ENCODE measurements around the gene PCDHGB1. TPM values are rescaled to one million over a fixed set of nuclear protein-coding genes. Genes with fewer than 3 reads are reported as not detected.
"Not testable (repeated sequence)": the region's sequence is repeated elsewhere in the genome, so short reads cannot be mapped to it uniquely, and the experiment has no call there.

PCDHGB1 gene
- total RNA-seq, 1 experiment from 2014 or later, result not detected

DNA sequence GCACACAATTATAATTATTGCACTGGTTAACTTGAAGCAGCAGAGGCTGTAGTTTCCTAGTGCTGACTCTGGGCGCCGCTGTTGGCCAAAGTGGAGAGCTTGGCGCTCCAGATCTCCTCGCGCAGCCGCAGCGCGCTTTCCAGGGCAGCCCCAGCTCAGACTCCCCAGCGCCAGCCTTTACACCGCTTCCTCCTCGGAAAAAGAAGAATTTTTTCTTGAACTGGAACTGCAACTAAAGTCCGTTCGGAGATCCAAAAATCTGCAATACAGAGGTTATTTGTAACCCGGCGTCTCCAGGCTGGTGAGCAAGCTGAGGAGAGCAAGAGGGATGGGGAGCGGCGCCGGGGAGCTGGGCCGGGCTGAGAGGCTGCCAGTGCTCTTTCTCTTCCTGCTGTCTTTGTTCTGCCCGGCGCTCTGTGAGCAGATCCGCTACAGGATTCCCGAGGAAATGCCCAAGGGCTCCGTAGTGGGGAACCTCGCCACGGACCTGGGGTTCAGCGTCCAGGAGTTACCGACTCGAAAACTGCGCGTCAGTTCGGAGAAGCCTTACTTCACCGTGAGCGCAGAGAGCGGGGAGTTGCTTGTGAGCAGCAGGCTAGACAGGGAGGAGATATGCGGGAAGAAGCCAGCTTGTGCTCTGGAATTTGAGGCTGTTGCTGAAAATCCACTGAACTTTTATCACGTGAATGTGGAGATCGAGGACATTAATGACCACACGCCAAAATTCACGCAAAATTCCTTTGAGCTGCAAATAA is 37.8 kb downstream of the PCDHGB1 start, which contains the start of gene PCDHGB4:
Gene PCDHGB4, plus strand, starts transcription at position 142 of the 755 bp plus-strand sequence. Its CDS starts 187 bp downstream, at position 329.
- H3K27me3 ChIP-seq (ENCODE audit: control insufficient read depth, insufficient read depth, low read length); H3K36me3 ChIP-seq (replicated peaks; ENCODE audit: control insufficient read depth, insufficient read depth, low read length): not testable (repeated sequence)
- peak; percentile 50 for DNase-seq
- peak within 1 kb of the TSS; percentile 41; the same call in 1 of the 2 replicates for H3K4me3 ChIP-seq (ENCODE audit: insufficient read depth, low read depth, low read length)

DNA sequence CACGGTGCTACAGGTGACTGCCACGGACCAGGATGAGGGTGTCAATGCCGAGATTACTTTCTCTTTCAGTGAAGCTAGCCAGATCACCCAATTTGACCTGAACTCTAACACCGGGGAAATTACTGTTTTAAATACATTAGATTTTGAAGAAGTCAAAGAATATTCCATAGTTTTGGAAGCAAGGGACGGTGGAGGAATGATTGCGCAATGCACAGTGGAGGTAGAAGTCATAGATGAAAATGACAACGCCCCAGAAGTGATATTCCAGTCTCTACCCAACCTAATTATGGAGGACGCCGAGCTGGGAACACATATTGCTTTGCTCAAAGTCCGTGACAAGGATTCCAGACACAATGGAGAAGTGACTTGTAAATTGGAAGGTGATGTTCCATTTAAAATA is 38.8 kb downstream of the PCDHGB1 start:
- H3K4me3 ChIP-seq (ENCODE audit: insufficient read depth, low read depth, low read length), result no peak overlapping the region
- no peak for DNase-seq

DNA sequence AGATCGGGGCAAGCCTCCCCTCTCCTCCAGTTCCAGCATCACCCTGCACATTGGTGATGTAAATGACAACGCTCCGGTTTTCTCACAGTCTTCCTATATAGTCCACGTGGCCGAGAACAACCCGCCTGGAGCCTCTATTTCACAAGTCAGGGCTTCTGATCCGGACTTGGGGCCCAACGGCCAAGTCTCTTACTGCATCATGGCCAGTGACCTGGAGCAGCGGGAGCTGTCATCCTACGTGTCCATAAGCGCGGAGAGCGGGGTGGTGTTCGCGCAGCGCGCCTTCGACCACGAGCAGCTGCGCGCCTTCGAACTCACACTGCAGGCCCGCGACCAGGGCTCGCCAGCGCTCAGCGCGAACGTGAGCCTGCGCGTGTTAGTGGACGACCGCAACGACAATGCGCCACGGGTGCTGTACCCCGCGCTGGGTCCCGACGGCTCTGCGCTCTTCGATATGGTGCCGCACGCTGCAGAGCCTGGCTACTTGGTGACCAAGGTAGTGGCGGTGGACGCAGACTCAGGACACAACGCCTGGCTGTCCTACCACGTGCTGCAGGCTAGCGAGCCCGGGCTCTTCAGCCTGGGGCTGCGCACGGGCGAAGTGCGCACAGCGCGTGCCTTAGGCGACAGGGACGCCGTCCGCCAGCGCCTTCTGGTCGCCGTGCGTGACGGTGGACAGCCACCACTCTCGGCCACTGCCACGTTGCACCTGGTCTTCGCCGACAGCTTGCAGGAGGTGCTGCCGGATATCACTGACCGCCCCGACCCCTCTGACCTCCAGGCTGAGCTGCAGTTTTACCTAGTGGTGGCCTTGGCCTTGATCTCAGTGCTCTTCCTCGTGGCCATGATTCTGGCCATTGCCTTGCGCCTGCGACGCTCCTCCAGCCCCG is 39.5 kb downstream of the PCDHGB1 start:
- Histone ChIP-seq H3K27me3 (ENCODE audit: control insufficient read depth, insufficient read depth, low read length) (no peaks in the 10 kb centered on the region), H3K4me3 (ENCODE audit: insufficient read depth, low read depth, low read length) (no peak overlapping the region), H3K36me3 (replicated peaks; ENCODE audit: control insufficient read depth, insufficient read depth, low read length) (no peaks in the 10 kb centered on the region)
- no peak for DNase-seq

More for the DNA sequence above, 38.8 kb downstream of the PCDHGB1 start:
- Histone ChIP-seq H3K27me3 (ENCODE audit: control insufficient read depth, insufficient read depth, low read length) (no peaks in the 10 kb centered on the region), H3K36me3 (replicated peaks; ENCODE audit: control insufficient read depth, insufficient read depth, low read length) (no peaks in the 10 kb centered on the region)

DNA sequence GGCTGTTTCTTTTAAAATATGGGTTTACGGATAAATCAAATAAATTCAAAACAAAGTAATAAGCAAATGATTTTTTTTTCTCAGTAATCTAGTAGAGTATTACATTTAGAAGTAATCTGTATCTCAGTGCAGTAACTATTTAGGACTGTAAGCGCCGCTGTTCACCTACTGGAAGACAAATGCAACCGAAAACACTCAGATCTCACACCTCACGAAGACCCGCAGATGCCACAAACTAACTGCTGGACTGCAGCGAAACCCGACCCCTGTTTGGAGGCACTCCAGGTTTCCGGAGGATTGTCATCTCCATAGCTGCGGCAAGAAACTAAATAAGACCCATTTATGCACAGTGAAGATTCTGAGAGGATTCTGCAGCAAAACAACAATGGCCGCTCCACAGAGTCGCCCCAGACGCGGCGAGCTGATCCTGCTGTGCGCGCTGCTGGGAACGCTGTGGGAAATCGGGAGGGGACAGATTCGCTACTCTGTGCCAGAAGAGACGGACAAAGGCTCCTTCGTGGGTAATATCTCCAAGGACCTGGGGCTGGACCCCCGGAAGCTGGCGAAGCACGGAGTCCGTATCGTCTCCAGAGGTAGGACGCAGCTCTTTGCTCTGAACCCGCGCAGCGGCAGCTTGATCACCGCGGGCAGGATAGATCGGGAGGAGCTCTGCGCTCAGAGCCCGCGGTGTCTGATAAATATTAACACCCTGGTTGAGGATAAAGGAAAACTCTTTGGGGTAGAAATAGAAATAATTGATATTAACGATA is 42.7 kb downstream of the PCDHGB1 start, which contains the start of gene PCDHGA8:
Gene PCDHGA8, plus strand, starts transcription at position 205 of the 770 bp plus-strand sequence. Its CDS starts 181 bp downstream, at position 386.
- DNase-seq, result no peak
- Histone ChIP-seq H3K36me3 (replicated peaks; ENCODE audit: control insufficient read depth, insufficient read depth, low read length) (no peaks in the 10 kb centered on the region), H3K4me3 (ENCODE audit: insufficient read depth, low read depth, low read length) (no peak within 1 kb of the TSS), H3K27me3 (ENCODE audit: control insufficient read depth, insufficient read depth, low read length) (no peaks in the 10 kb centered on the region)

DNA sequence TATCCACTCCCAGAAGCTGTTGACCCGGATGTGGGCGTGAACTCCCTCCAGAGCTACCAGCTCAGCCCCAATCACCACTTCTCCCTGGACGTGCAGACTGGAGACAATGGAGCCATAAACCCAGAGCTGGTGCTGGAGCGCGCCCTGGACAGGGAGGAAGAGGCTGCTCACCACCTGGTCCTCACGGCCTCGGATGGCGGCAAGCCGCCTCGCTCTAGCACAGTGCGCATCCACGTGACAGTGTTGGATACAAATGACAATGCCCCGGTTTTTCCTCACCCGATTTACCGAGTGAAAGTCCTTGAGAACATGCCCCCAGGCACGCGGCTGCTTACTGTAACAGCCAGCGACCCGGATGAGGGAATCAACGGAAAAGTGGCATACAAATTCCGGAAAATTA is 43.4 kb downstream of the PCDHGB1 start:
- DNase-seq, result no peak
- no peak overlapping the region for H3K4me3 ChIP-seq (ENCODE audit: insufficient read depth, low read depth, low read length)
- H3K36me3 ChIP-seq (replicated peaks; ENCODE audit: control insufficient read depth, insufficient read depth, low read length), result no peaks in the 10 kb centered on the region
- no peaks in the 10 kb centered on the region for H3K27me3 ChIP-seq (ENCODE audit: control insufficient read depth, insufficient read depth, low read length)

DNA sequence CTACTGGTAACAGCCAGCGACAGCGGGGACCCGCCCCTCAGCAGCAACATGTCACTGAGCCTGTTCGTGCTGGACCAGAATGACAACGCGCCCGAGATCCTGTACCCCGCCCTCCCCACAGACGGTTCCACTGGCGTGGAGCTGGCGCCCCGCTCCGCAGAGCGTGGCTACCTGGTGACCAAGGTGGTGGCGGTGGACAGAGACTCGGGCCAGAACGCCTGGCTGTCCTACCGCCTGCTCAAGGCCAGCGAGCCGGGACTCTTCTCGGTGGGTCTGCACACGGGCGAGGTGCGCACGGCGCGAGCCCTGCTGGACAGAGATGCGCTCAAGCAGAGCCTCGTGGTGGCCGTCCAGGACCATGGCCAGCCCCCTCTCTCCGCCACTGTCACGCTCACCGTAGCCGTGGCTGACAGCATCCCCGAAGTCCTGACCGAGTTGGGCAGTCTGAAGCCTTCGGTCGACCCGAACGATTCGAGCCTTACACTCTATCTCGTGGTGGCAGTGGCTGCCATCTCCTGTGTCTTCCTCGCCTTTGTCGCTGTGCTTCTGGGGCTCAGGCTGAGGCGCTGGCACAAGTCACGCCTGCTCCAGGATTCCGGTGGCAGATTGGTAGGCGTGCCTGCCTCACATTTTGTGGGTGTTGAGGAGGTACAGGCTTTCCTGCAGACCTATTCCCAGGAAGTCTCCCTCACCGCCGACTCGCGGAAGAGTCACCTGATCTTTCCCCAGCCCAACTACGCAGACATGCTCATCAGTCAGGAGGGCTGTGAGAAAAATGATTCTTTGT is 44.7 kb downstream of the PCDHGB1 start:
- DNase-seq; H3K4me3 ChIP-seq (ENCODE audit: insufficient read depth, low read depth, low read length); H3K27me3 ChIP-seq (ENCODE audit: control insufficient read depth, insufficient read depth, low read length); H3K36me3 ChIP-seq (replicated peaks; ENCODE audit: control insufficient read depth, insufficient read depth, low read length): not testable (repeated sequence)

DNA sequence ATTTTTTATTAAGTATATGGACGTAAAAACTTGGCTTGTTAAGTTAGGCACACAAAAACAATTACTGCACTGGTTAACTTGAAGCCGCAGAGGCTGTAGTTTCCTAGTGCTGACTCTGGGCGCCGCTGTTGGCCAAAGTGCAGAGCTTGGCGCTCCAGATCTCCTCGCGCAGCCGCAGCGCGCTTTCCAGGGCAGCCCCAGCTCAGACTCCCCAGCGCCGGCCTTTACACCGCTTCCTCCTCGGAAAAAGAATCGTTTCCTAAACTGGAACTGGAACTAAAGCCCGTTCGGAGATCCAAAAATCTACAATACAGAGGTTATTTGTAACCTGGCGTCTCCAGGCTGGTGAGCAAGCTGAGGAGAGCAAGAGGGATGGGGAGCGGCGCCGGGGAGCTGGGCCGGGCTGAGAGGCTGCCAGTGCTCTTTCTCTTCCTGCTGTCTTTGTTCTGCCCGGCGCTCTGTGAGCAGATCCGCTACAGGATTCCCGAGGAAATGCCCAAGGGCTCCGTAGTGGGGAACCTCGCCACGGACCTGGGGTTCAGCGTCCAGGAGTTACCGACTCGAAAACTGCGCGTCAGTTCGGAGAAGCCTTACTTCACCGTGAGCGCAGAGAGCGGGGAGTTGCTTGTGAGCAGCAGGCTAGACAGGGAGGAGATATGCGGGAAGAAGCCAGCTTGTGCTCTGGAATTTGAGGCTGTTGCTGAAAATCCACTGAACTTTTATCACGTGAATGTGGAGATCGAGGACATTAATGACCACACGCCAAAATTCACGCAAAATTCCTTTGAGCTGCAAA is 48.1 kb downstream of the PCDHGB1 start, which contains the start of gene PCDHGB5:
Gene PCDHGB5, plus strand, starts transcription at position 192 of the 796 bp plus-strand sequence. Its CDS starts 181 bp downstream, at position 373.
- DNase-seq, result peak; percentile 41
- H3K4me3 ChIP-seq (ENCODE audit: insufficient read depth, low read depth, low read length); H3K36me3 ChIP-seq (replicated peaks; ENCODE audit: control insufficient read depth, insufficient read depth, low read length); H3K27me3 ChIP-seq (ENCODE audit: control insufficient read depth, insufficient read depth, low read length): not testable (repeated sequence)

DNA sequence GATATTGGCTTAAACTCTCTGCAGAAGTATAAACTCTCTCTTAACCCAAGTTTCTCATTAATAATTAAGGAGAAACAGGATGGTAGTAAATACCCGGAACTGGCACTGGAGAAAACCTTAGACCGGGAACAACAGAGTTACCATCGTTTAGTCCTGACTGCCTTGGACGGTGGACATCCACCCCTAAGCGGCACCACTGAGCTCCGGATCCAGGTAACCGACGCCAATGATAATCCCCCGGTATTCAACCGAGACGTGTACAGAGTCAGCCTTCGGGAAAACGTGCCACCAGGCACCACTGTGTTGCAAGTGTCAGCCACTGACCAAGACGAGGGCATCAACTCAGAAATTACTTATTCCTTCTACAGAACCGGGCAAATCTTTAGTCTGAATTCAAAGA is 48.7 kb downstream of the PCDHGB1 start:
- Histone ChIP-seq H3K4me3 (ENCODE audit: insufficient read depth, low read depth, low read length) (no peak overlapping the region), H3K27me3 (ENCODE audit: control insufficient read depth, insufficient read depth, low read length) (no peaks in the 10 kb centered on the region), H3K36me3 (replicated peaks; ENCODE audit: control insufficient read depth, insufficient read depth, low read length) (no peaks in the 10 kb centered on the region)
- peak; percentile 28 for DNase-seq

DNA sequence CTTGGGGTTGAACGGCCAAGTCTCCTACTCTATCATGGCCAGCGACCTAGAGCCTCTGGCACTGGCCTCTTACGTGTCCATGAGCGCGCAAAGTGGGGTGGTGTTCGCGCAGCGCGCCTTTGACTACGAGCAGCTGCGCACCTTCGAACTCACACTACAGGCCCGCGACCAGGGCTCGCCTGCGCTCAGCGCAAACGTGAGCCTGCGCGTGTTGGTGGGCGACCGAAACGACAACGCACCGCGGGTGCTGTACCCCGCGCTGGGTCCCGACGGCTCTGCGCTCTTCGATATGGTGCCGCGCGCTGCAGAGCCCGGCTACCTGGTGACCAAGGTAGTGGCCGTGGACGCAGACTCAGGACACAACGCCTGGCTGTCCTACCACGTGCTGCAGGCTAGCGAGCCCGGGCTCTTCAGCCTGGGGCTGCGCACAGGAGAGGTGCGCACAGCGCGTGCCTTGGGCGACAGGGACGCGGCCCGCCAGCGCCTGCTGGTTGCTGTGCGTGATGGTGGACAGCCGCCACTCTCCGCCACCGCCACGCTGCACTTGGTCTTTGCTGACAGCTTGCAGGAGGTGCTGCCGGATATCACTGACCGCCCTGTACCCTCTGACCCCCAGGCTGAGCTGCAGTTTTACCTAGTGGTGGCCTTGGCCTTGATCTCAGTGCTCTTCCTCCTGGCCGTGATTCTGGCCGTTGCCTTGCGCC is 49.8 kb downstream of the PCDHGB1 start:
- no peak for DNase-seq
- Histone ChIP-seq H3K36me3 (replicated peaks; ENCODE audit: control insufficient read depth, insufficient read depth, low read length) (no peaks in the 10 kb centered on the region), H3K27me3 (ENCODE audit: control insufficient read depth, insufficient read depth, low read length) (no peaks in the 10 kb centered on the region), H3K4me3 (ENCODE audit: insufficient read depth, low read depth, low read length) (no peak overlapping the region)

Other genes with a start within 250 kb of the PCDHGB1 start
- 0.21 and 0.26 TPM in 2 replicates for gene PCDHB3, start 249.6 kb upstream of the PCDHGB1 start, total RNA-seq (2014; rRNA removed; shearing (Covaris generic))
- 0.35 and 0.41 TPM in 2 replicates for gene PCDHB4, start 228.3 kb upstream of the PCDHGB1 start, total RNA-seq (2014; rRNA removed; shearing (Covaris generic))
- gene PCDHB5, start 214.9 kb upstream of the PCDHGB1 start, total RNA-seq (2014; rRNA removed; shearing (Covaris generic)), result 0.07 TPM in 2 replicates
- not detected in 2 replicates for gene PCDHB6, start 200.0 kb upstream of the PCDHGB1 start, total RNA-seq (2014; rRNA removed; shearing (Covaris generic))
- 0.03 TPM in 1 of 2 replicates, not detected in the other for gene PCDHB7, start 177.5 kb upstream of the PCDHGB1 start, total RNA-seq (2014; rRNA removed; shearing (Covaris generic))
- gene PCDHB8, start 172.3 kb upstream of the PCDHGB1 start, total RNA-seq (2014; rRNA removed; shearing (Covaris generic)), result not detected in 2 replicates
- gene PCDHB16, start 167.7 kb upstream of the PCDHGB1 start, total RNA-seq (2014; rRNA removed; shearing (Covaris generic)), result 0.03 and 0.07 TPM in 2 replicates
- not detected in 2 replicates for gene PCDHB9, start 162.9 kb upstream of the PCDHGB1 start, total RNA-seq (2014; rRNA removed; shearing (Covaris generic))
- gene PCDHB10, start 157.7 kb upstream of the PCDHGB1 start, total RNA-seq (2014; rRNA removed; shearing (Covaris generic)), result 0.03 and 0.33 TPM in 2 replicates
- 0.03 and 0.18 TPM in 2 replicates for gene PCDHB11, start 150.5 kb upstream of the PCDHGB1 start, total RNA-seq (2014; rRNA removed; shearing (Covaris generic))
- gene PCDHB12, start 141.4 kb upstream of the PCDHGB1 start, total RNA-seq (2014; rRNA removed; shearing (Covaris generic)), result not detected in 2 replicates
- gene PCDHB13, start 136.2 kb upstream of the PCDHGB1 start, total RNA-seq (2014; rRNA removed; shearing (Covaris generic)), result 0.03 TPM in 1 of 2 replicates, not detected in the other
- gene PCDHB14, start 126.8 kb upstream of the PCDHGB1 start, total RNA-seq (2014; rRNA removed; shearing (Covaris generic)), result 0.10 and 0.26 TPM in 2 replicates
- not detected in 2 replicates for gene PCDHB15, start 104.7 kb upstream of the PCDHGB1 start, total RNA-seq (2014; rRNA removed; shearing (Covaris generic))
- 0.14 TPM in 1 of 2 replicates, not detected in the other for gene SLC25A2, start 46.0 kb upstream of the PCDHGB1 start, total RNA-seq (2014; rRNA removed; shearing (Covaris generic))
- 39.5 and 41.8 TPM in 2 replicates for gene TAF7, start 29.3 kb upstream of the PCDHGB1 start, total RNA-seq (2014; rRNA removed; shearing (Covaris generic))
- gene PCDHGA1, start 19.6 kb upstream of the PCDHGB1 start, total RNA-seq (2014; rRNA removed; shearing (Covaris generic)), result not detected in 2 replicates
- gene PCDHGA2, start 11.3 kb upstream of the PCDHGB1 start, total RNA-seq (2014; rRNA removed; shearing (Covaris generic)), result not detected in 2 replicates
- 0.14 TPM in 1 of 2 replicates, not detected in the other for gene PCDHGA3, start 6.3 kb upstream of the PCDHGB1 start, total RNA-seq (2014; rRNA removed; shearing (Covaris generic))
- gene PCDHGA4, start 4.9 kb downstream of the PCDHGB1 start, total RNA-seq (2014; rRNA removed; shearing (Covaris generic)), result 0.03 TPM in 1 of 2 replicates, not detected in the other
- gene PCDHGB2, start 9.9 kb downstream of the PCDHGB1 start, total RNA-seq (2014; rRNA removed; shearing (Covaris generic)), result 0.03 TPM in 1 of 2 replicates, not detected in the other
- not detected in 2 replicates for gene PCDHGA5, start 14.1 kb downstream of the PCDHGB1 start, total RNA-seq (2014; rRNA removed; shearing (Covaris generic))
- gene PCDHGB3, start 20.1 kb downstream of the PCDHGB1 start, total RNA-seq (2014; rRNA removed; shearing (Covaris generic)), result 0.26 TPM in 1 of 2 replicates, not detected in the other
- gene PCDHGA6, start 23.8 kb downstream of the PCDHGB1 start, total RNA-seq (2014; rRNA removed; shearing (Covaris generic)), result 0.04 TPM in 1 of 2 replicates, not detected in the other
- gene PCDHGA7, start 32.6 kb downstream of the PCDHGB1 start, total RNA-seq (2014; rRNA removed; shearing (Covaris generic)), result not detected in 2 replicates
- gene PCDHGB4, start 37.6 kb downstream of the PCDHGB1 start, total RNA-seq (2014; rRNA removed; shearing (Covaris generic)), result 0.66 and 1.4 TPM in 2 replicates
- 0.22 TPM in 1 of 2 replicates, not detected in the other for gene PCDHGA8, start 42.5 kb downstream of the PCDHGB1 start, total RNA-seq (2014; rRNA removed; shearing (Covaris generic))
- not detected in 2 replicates for gene PCDHGB5, start 47.8 kb downstream of the PCDHGB1 start, total RNA-seq (2014; rRNA removed; shearing (Covaris generic))
- 0.04 and 0.10 TPM in 2 replicates for gene PCDHGA9, start 52.7 kb downstream of the PCDHGB1 start, total RNA-seq (2014; rRNA removed; shearing (Covaris generic))
- gene PCDHGB6, start 57.9 kb downstream of the PCDHGB1 start, total RNA-seq (2014; rRNA removed; shearing (Covaris generic)), result 1.7 and 1.9 TPM in 2 replicates
- 0.35 and 0.78 TPM in 2 replicates for gene PCDHGA10, start 62.9 kb downstream of the PCDHGB1 start, total RNA-seq (2014; rRNA removed; shearing (Covaris generic))
- gene PCDHGB7, start 67.6 kb downstream of the PCDHGB1 start, total RNA-seq (2014; rRNA removed; shearing (Covaris generic)), result 4.4 and 4.6 TPM in 2 replicates
- 0.21 and 0.30 TPM in 2 replicates for gene PCDHGA11, start 71.0 kb downstream of the PCDHGB1 start, total RNA-seq (2014; rRNA removed; shearing (Covaris generic))
- gene PCDHGA12, start 80.4 kb downstream of the PCDHGB1 start, total RNA-seq (2014; rRNA removed; shearing (Covaris generic)), result 0.10 and 0.44 TPM in 2 replicates
- gene PCDHGC3, start 125.9 kb downstream of the PCDHGB1 start, total RNA-seq (2014; rRNA removed; shearing (Covaris generic)), result 27.4 and 31.7 TPM in 2 replicates
- 9.9 and 12.5 TPM in 2 replicates for gene PCDHGC4, start 134.9 kb downstream of the PCDHGB1 start, total RNA-seq (2014; rRNA removed; shearing (Covaris generic))
- 0.44 and 1.8 TPM in 2 replicates for gene PCDHGC5, start 139.0 kb downstream of the PCDHGB1 start, total RNA-seq (2014; rRNA removed; shearing (Covaris generic))

Data from H7 (cell line).